Left kidney (tissue), 1 donor: ENCODE measurements around the gene POLR3B. TPM values are rescaled to one million over a fixed set of nuclear protein-coding genes. Genes with fewer than 3 reads are reported as not detected.

Experiments used
- polyA plus RNA-seq: library from polyadenylated mRNA; unstranded; fragments of 120-200 nt; gene quantifications from one replicate; pipeline ENCODE4 v1.2.1, GENCODE V29; 2013; ENCODE audit not compliant: insufficient read length

Gene POLR3B
- polyA plus RNA-seq, 1 donor, result 18.3 TPM

Other genes with a start within 250 kb of the POLR3B start
- gene NUAK1, start 218.8 kb upstream of the POLR3B start, polyA plus RNA-seq, result 9.9 TPM
- gene CKAP4, start 109.7 kb upstream of the POLR3B start, polyA plus RNA-seq, result 108 TPM
- 26.7 TPM for gene TCP11L2, start 55.0 kb upstream of the POLR3B start, polyA plus RNA-seq
- 0.20 TPM for gene RFX4, start 225.3 kb downstream of the POLR3B start, polyA plus RNA-seq